H1 (cell line): ENCODE measurements around the gene ADAMTS8. TPM values are rescaled to one million over a fixed set of nuclear protein-coding genes. Genes with fewer than 3 reads are reported as not detected.

Experiments
- CTCF ChIA-PET: fragments of 300-600 bp; sonication (Branson Sonifier 250); formaldehyde crosslinking; loops from one replicate; lab custom pipeline; 2021; ENCODE audit not compliant: partially characterized antibody; lab: Charles Lee
- POLR2A ChIA-PET: fragments of 300-600 bp; sonication (Branson Sonifier 250); formaldehyde crosslinking; loops from one replicate; lab custom pipeline; 2021; ENCODE audit warnings: inconsistent platforms; ENCODE audit not compliant: partially characterized antibody; lab: Charles Lee
- DNase-seq, 2 experiments: peaks; one replicate each; pipeline versions ENCODE4 v3.0.0 to v3.0.0-alpha.2; 2010 to 2022; ENCODE audit warnings: low spot score in 2 of 2, low read depth in 1 of 2, mixed read lengths in 1 of 2
- FAIRE-seq: peaks from 2 replicates; lab custom pipeline; 2011; peaks lifted over from hg19 to GRCh38; lab: Jason Lieb, UNC
- H2AFZ ChIP-seq: 2 replicates; pipeline ENCODE4 v1.8.1; 2012; ENCODE audit warnings: low read length, inconsistent platforms
- H2AK5ac ChIP-seq: 2 replicates; pipeline ENCODE4 v1.6.1; 2013; ENCODE audit warnings: low read depth, low read length
- H2BK120ac ChIP-seq: replicated peaks from 2 replicates; pipeline ENCODE3; 2013; ENCODE audit warnings: low read depth, low read length, inconsistent platforms
- H2BK12ac ChIP-seq: 2 replicates; pipeline ENCODE4 v1.6.1; 2013; ENCODE audit warnings: low read depth, low read length
- H2BK15ac ChIP-seq: 2 replicates; pipeline ENCODE4 v1.6.1; 2013; ENCODE audit warnings: low read length
- H2BK20ac ChIP-seq: 2 replicates; pipeline ENCODE4 v1.6.1; 2013; ENCODE audit warnings: low read length
- H2BK5ac ChIP-seq: 2 replicates; pipeline ENCODE4 v1.6.1; 2013; ENCODE audit warnings: low read depth, low read length
- H3K14ac ChIP-seq: 2 replicates; pipeline ENCODE4 v1.6.1; 2013; ENCODE audit warnings: inconsistent platforms; ENCODE audit not compliant: insufficient read length
- H3K18ac ChIP-seq: 2 replicates; pipeline ENCODE4 v1.6.1; 2013; ENCODE audit warnings: low read length; ENCODE audit errors: extremely low read depth
- H3K23ac ChIP-seq: 2 replicates; pipeline ENCODE4 v1.6.1; 2013; ENCODE audit warnings: inconsistent platforms; ENCODE audit not compliant: insufficient read length
- H3K23me2 ChIP-seq: 2 replicates; pipeline ENCODE4 v1.6.1; 2013; ENCODE audit warnings: low read depth, low read length
- H3K27ac ChIP-seq: 2 replicates; pipeline ENCODE4 v1.6.1; 2011; ENCODE audit warnings: low read depth, low read length, inconsistent platforms
- H3K27me3 ChIP-seq, 4 experiments: replicated peaks in 1 of 4; 1 replicate in 1 of 4; 2 replicates in 3 of 4; pipeline versions ENCODE4 v1.6.1 to v1.8.1; 2011 to 2013; ENCODE audit warnings: low read length in 3 of 4, mild to moderate bottlenecking in 3 of 4, inconsistent platforms in 2 of 4, mixed read lengths in 2 of 4, moderate library complexity in 1 of 4; ENCODE audit not compliant: control insufficient read depth in 3 of 4, insufficient read depth in 3 of 4; ENCODE audit errors: extremely low read depth in 1 of 4
- H3K36me3 ChIP-seq, 4 experiments: 2 replicates each; pipeline versions ENCODE4 v1.6.1 to v1.8.1; 2011 to 2013; ENCODE audit warnings: mild to moderate bottlenecking in 4 of 4, low read length in 3 of 4, moderate library complexity in 2 of 4, control low read depth in 1 of 4, inconsistent platforms in 1 of 4; ENCODE audit not compliant: insufficient read depth in 4 of 4, control insufficient read depth in 2 of 4
- H3K4ac ChIP-seq: replicated peaks from 2 replicates; pipeline ENCODE3; 2013; ENCODE audit warnings: low read length, low read depth, mixed read lengths, inconsistent platforms; ENCODE audit not compliant: insufficient read length
- H3K4me1 ChIP-seq, 4 experiments: replicated peaks in 1 of 4; 1 replicate in 1 of 4; 2 replicates in 3 of 4; pipeline versions ENCODE4 v1.6.1 to v1.8.1; 2011 to 2013; ENCODE audit warnings: low read length in 3 of 4, inconsistent platforms in 2 of 4, mixed read lengths in 1 of 4; ENCODE audit not compliant: insufficient read depth in 4 of 4, control insufficient read depth in 3 of 4
- H3K4me2 ChIP-seq, 2 experiments: 2 replicates each; pipeline versions ENCODE4 v1.6.1 to v1.8.1; 2011 to 2013; ENCODE audit warnings: low read depth in 2 of 2, low read length in 2 of 2, control low read depth in 1 of 2, inconsistent platforms in 1 of 2, mild to moderate bottlenecking in 1 of 2; ENCODE audit not compliant: insufficient read depth in 1 of 2
- H3K4me3 ChIP-seq, 4 experiments: fragments of 200-600, 300-600 bp in 1 of 4; sonication (generic), shearing (Covaris generic), sonication (Bioruptor Twin) in 1 of 4; 2 replicates each; pipeline versions ENCODE4 v1.5.1 to v1.8.1; 2011 to 2016; ENCODE audit warnings: low read length in 4 of 4, low read depth in 3 of 4, control low read depth in 2 of 4, inconsistent platforms in 2 of 4, mild to moderate bottlenecking in 2 of 4, mixed read lengths in 1 of 4, moderate library complexity in 1 of 4; ENCODE audit not compliant: insufficient read depth in 2 of 4; ENCODE audit errors: extremely low read depth in 1 of 4
- H3K56ac ChIP-seq: replicated peaks from 2 replicates; pipeline ENCODE3; 2013; ENCODE audit warnings: low read depth, mild to moderate bottlenecking, mixed read lengths, low read length, inconsistent platforms; ENCODE audit not compliant: insufficient read length
- H3K79me1 ChIP-seq: 2 replicates; pipeline ENCODE4 v1.6.1; 2013; ENCODE audit warnings: low read depth, low read length, control low read depth
- H3K79me2 ChIP-seq, 2 experiments: 2 replicates each; pipeline versions ENCODE4 v1.6.1 to v1.8.1; 2012 to 2013; ENCODE audit warnings: low read length in 2 of 2, mild to moderate bottlenecking in 2 of 2, inconsistent platforms in 1 of 2; ENCODE audit not compliant: insufficient read depth in 2 of 2, control insufficient read depth in 1 of 2
- H3K9ac ChIP-seq, 4 experiments: replicated peaks in 1 of 4; 1 replicate in 1 of 4; 2 replicates in 3 of 4; pipeline versions ENCODE4 v1.6.1 to v1.8.1; 2011 to 2013; ENCODE audit warnings: low read depth in 3 of 4, low read length in 3 of 4, control low read depth in 2 of 4, mild to moderate bottlenecking in 2 of 4, moderate library complexity in 2 of 4, inconsistent platforms in 1 of 4; ENCODE audit errors: extremely low read depth in 1 of 4
- H3K9me3 ChIP-seq, 2 experiments: 2 replicates each; pipeline versions ENCODE4 v1.6.1 to v1.8.1; 2012 to 2013; ENCODE audit warnings: mild to moderate bottlenecking in 2 of 2, moderate library complexity in 2 of 2, control low read depth in 1 of 2, inconsistent platforms in 1 of 2, low read depth in 1 of 2, low read length in 1 of 2, mixed read lengths in 1 of 2; ENCODE audit not compliant: insufficient read depth in 2 of 2
- H4K20me1 ChIP-seq, 2 experiments: replicated peaks in 1 of 2; 2 replicates each; pipeline versions ENCODE3 to v1.8.1; 2011 to 2013; ENCODE audit warnings: inconsistent platforms in 2 of 2, low read length in 2 of 2, mild to moderate bottlenecking in 1 of 2; ENCODE audit not compliant: insufficient read depth in 2 of 2, control insufficient read depth in 1 of 2
- H4K5ac ChIP-seq: 2 replicates; pipeline ENCODE4 v1.6.1; 2013; ENCODE audit warnings: low read length, low read depth, mixed read lengths, inconsistent platforms; ENCODE audit not compliant: insufficient read length
- H4K8ac ChIP-seq: 2 replicates; pipeline ENCODE4 v1.8.0; 2013; ENCODE audit warnings: mild to moderate bottlenecking, moderate library complexity, low read length, inconsistent platforms; ENCODE audit not compliant: insufficient read depth; ENCODE audit errors: extremely low read depth
- H4K91ac ChIP-seq: replicated peaks from 2 replicates; pipeline ENCODE3; 2013; ENCODE audit warnings: low read length, mixed read lengths, inconsistent platforms; ENCODE audit not compliant: insufficient read length
- NANOG ChIP-seq: IDR thresholded peaks from 2 replicates; pipeline ENCODE4 v1.6.1; 2011; ENCODE audit warnings: low read length, low read depth, mild to moderate bottlenecking, inconsistent platforms; ENCODE audit not compliant: insufficient read depth, poor library complexity, severe bottlenecking
- WGBS, 2 experiments: shearing (Covaris generic) in 1 of 2; methylation state at CpG; one replicate each; pipeline versions ENCODE4 v1.1.6 to v1.1.7; 2013 to 2015; ENCODE audit warnings: low lambda C conversion rate in 2 of 2, mixed read lengths in 2 of 2, inconsistent platforms in 1 of 2, low coverage in 1 of 2, missing lambda C conversion rate in 1 of 2; ENCODE audit not compliant: insufficient replicate concordance in 2 of 2, insufficient coverage in 1 of 2, insufficient read length in 1 of 2; ENCODE audit errors: extremely low coverage in 1 of 2, missing lambda C conversion rate in 1 of 2; 5-methylcytosine and 5-hydroxymethylcytosine counted together
- polyA plus RNA-seq, 7 experiments: library from polyadenylated mRNA; depleted of rRNA in 3 of 7; stranded (reverse) in 5 of 7; unstranded in 2 of 7; fragments of >200 nt in 5 of 7; fragments of 200-250 nt in 2 of 7; gene quantifications; 1 replicate in 5 of 7; 2 replicates in 1 of 7; 4 replicates in 1 of 7; pipeline versions ENCODE4 v1.2.1 to v1.2.3, GENCODE V29; 2011 to 2013; ENCODE audit warnings: missing spikeins in 2 of 7, mixed read lengths in 2 of 7
- total RNA-seq: library from RNA; stranded (reverse); fragmentation: NEBNext Ultra II Directional; extraction: Animal tissue kit (Norgen Biotek cat#: 25700); gene quantifications from 2 replicates; pipeline ENCODE4 v1.2.1, GENCODE V29; 2021

The ADAMTS8 gene
- total and polyA plus RNA-seq, 2 of the 8 experiments (the other 6 are each of a cell fraction or from before 2014, with no cell fraction given): 9.3 to 16.6 TPM

GRCh38 chr11:130422251-130422995 is 6.0 kb downstream of the ADAMTS8 start:
- no peak overlapping the region for H4K91ac ChIP-seq
- ChIA-PET POLR2A (interaction anchor here (0.6 to 2.3 kb wide), 3 partner anchors 14 to 823 kb away, joined by 3 to 4 read pairs (median 3); no protein-coding TSS in a partner anchor), CTCF (interaction anchor here (0.9 to 1.9 kb wide), 3 partner anchors 9 to 53 kb away, joined by 3 to 11 read pairs (median 3); no protein-coding TSS in a partner anchor)
- H3K56ac ChIP-seq: no peak overlapping the region
- no peaks in the 10 kb centered on the region; the same call in 1 of the 2 replicates for H3K79me1 ChIP-seq
- H4K8ac ChIP-seq: no peak overlapping the region
- no peak overlapping the region for H2BK12ac ChIP-seq
- no peak overlapping the region for H2BK15ac ChIP-seq
- no peak overlapping the region for H3K4me2 ChIP-seq
- H3K23ac ChIP-seq: no peak overlapping the region
- H2AK5ac ChIP-seq: no peak overlapping the region
- H3K4ac ChIP-seq: no peak overlapping the region
- H3K4me1 ChIP-seq: peaks cover 0 to 9% (median 1%) of the 10 kb centered on the region in 4 experiments; a peak in 3 of 7 replicates
- no peaks in the 10 kb centered on the region for H3K36me3 ChIP-seq
- no peak overlapping the region for H2BK20ac ChIP-seq
- H3K4me3 ChIP-seq: no peak overlapping the region
- WGBS, 2 experiments: 94% methylated on average over 22 of the region's 22 CpGs; no CpG with 5 or more reads in 1 of the 2 experiments
- no peaks in the 10 kb centered on the region for H3K79me2 ChIP-seq
- H4K20me1 ChIP-seq: no peaks in the 10 kb centered on the region
- no peak overlapping the region for H4K5ac ChIP-seq
- H3K23me2 ChIP-seq: peaks cover 1% of the 10 kb centered on the region; the same call in 1 of the 2 replicates
- no peak overlapping the region for H2BK120ac ChIP-seq
- no peak overlapping the region for H3K14ac ChIP-seq
- no peak overlapping the region for H2AFZ ChIP-seq
- H3K9me3 ChIP-seq: no peaks in the 10 kb centered on the region
- FAIRE-seq (no peak), DNase-seq (no peak)
- H3K27ac ChIP-seq: no peak overlapping the region
- H3K9ac ChIP-seq: no peak overlapping the region
- H3K27me3 ChIP-seq: peaks cover 1 to 13% (median 12%) of the 10 kb centered on the region in 4 experiments
- H2BK5ac ChIP-seq: no peak overlapping the region
- no peak overlapping the region for H3K18ac ChIP-seq
- TF ChIP-seq NANOG: no peak
